Esophagus muscularis mucosa (tissue), 4 donors: Measurements from ENCODE around the gene EMILIN3.

ENCODE experiments used
- CTCF ChIP-seq, 3 experiments: fragments of 200-600 bp in 2 of 3; fragments of 450-650 bp in 1 of 3; sonication (generic) in 2 of 3; IDR thresholded peaks; one replicate each; pipeline ENCODE4 v1.5.1; 2017 to 2019; ENCODE audit warnings: antibody characterized with exemption in 3 of 3, mild to moderate bottlenecking in 2 of 3, moderate library complexity in 1 of 3
- EP300 ChIP-seq: sonication (generic); formaldehyde crosslinking; IDR thresholded peaks from one replicate; pipeline ENCODE4 v1.6.1; 2017; ENCODE audit warnings: antibody characterized with exemption
- POLR2A ChIP-seq: fragments of 450-650 bp; IDR thresholded peaks from one replicate; pipeline ENCODE4 v1.6.1; 2017; ENCODE audit warnings: antibody characterized with exemption, moderate library complexity, mild to moderate bottlenecking, low read depth
- POLR2AphosphoS5 ChIP-seq, 2 donors: sonication (generic); formaldehyde crosslinking; IDR thresholded peaks; one replicate each; pipeline ENCODE4 v1.6.1; 2017; ENCODE audit warnings: antibody characterized with exemption in 2 of 2

GRCh38 chr20:41356951-41357350 lies 9.7 kb downstream of the EMILIN3 start:
- TF ChIP-seq POLR2A (no peak), CTCF (IDR thresholded peaks at IDR 0.05) (no peak), POLR2AphosphoS5 (IDR thresholded peaks at IDR 0.05) (no peak), EP300 (no peak)
